HG03460 (cell line): ENCODE results near the gene FLT4.

Experiments
- ATAC-seq: cut with Tn5 transposase; IDR thresholded peaks from one replicate; pipeline ENCODE4 v1.9.1; 2021; ENCODE audit not compliant: unreplicated experiment

Gene FLT4

GRCh38 chr5:180608572-180609310, 40.7 kb downstream of the FLT4 start:
- ATAC-seq = no peak

GRCh38 chr5:180607861-180608571, 41.4 kb downstream of the FLT4 start:
- no peak for ATAC-seq

GRCh38 chr5:180606215-180606785, 43.1 kb downstream of the FLT4 start:
- ATAC-seq = no peak

- ATAC-seq = peak; percentile 57
Observed at GRCh38 chr5:180605554-180606214, 43.7 kb downstream of the FLT4 start.

- no peak for ATAC-seq
Observed at GRCh38 chr5:180604271-180604670, 45.1 kb downstream of the FLT4 start.

- ATAC-seq = no peak
Observed at GRCh38 chr5:180603076-180603594, 46.3 kb downstream of the FLT4 start.

- ATAC-seq = no peak
Observed at GRCh38 chr5:180602481-180603075, 46.8 kb downstream of the FLT4 start.

GRCh38 chr5:180601591-180602480, 47.6 kb downstream of the FLT4 start:
- ATAC-seq = no peak

- no peak for ATAC-seq
Observed at GRCh38 chr5:180600554-180601041, 48.8 kb downstream of the FLT4 start.

GRCh38 chr5:180599981-180600553, 49.3 kb downstream of the FLT4 start:
- ATAC-seq = no peak

- ATAC-seq = no peak
Observed at GRCh38 chr5:180599590-180599914, 49.8 kb downstream of the FLT4 start.

GRCh38 chr5:180598797-180599589, 50.4 kb downstream of the FLT4 start:
- no peak for ATAC-seq

GRCh38 chr5:180598316-180598701, 51.1 kb downstream of the FLT4 start:
- ATAC-seq = no peak

GRCh38 chr5:180596668-180597231, 52.6 kb downstream of the FLT4 start:
- ATAC-seq = no peak

GRCh38 chr5:180596115-180596667, 53.2 kb downstream of the FLT4 start:
- no peak for ATAC-seq

GRCh38 chr5:180595381-180596114, 53.9 kb downstream of the FLT4 start:
- ATAC-seq = no peak

- ATAC-seq = no peak
Observed at GRCh38 chr5:180595046-180595379, 54.4 kb downstream of the FLT4 start.
